Thoracic aorta (tissue), 2 donors: Measurements from ENCODE around the gene TULP1. TPM values are rescaled to one million over a fixed set of nuclear protein-coding genes. Genes with fewer than 3 reads are reported as not detected.
"Not testable (repeated sequence)": the region's sequence is repeated elsewhere in the genome, so short reads cannot be mapped to it uniquely, and the experiment has no call there.

Source experiments
- ATAC-seq: fragments of 150-250 bp; one replicate; pipeline ENCODE4 v1.8.0; 2017; ENCODE audit warnings: low read depth; ENCODE audit not compliant: insufficient number of reproducible peaks, low FRiP score
- DNase-seq: peaks from one replicate; pipeline ENCODE4 v3.0.0-alpha.2; 2020; ENCODE audit warnings: low spot score
- H3K27ac ChIP-seq, 2 donors: fragments of 200-600 bp; sonication (generic); 1 replicate in 1 of 2; 2 replicates in 1 of 2; pipeline ENCODE4 v1.5.1; 2016; ENCODE audit warnings: mild to moderate bottlenecking in 2 of 2, moderate library complexity in 2 of 2
- H3K27me3 ChIP-seq: fragments of 200-600 bp; sonication (generic); replicated peaks from 2 replicates; pipeline ENCODE4 v1.6.0; 2016; ENCODE audit warnings: mild to moderate bottlenecking; ENCODE audit not compliant: insufficient read depth
- H3K36me3 ChIP-seq: fragments of 200-600 bp; sonication (generic); one replicate; pipeline ENCODE4 v1.5.1; 2016
- H3K4me1 ChIP-seq, 2 donors: fragments of 200-600 bp; sonication (generic); 1 replicate in 1 of 2; 2 replicates in 1 of 2; pipeline versions ENCODE4 v1.5.1 to v1.6.0; 2016; ENCODE audit warnings: low read depth in 2 of 2, mild to moderate bottlenecking in 1 of 2; ENCODE audit not compliant: control insufficient read depth in 1 of 2
- H3K4me3 ChIP-seq: fragments of 200-600 bp; sonication (generic); 2 replicates; pipeline ENCODE4 v1.5.1; 2016; ENCODE audit warnings: mild to moderate bottlenecking
- H3K9me3 ChIP-seq: fragments of 200-600 bp; sonication (generic); 2 replicates; pipeline ENCODE4 v1.5.1; 2016
- total RNA-seq, 2 donors: library from RNA; depleted of rRNA; stranded (reverse); fragments of >200 nt; gene quantifications; one replicate each; pipeline versions ENCODE4 v1.1.0 to v1.2.3, GENCODE V29; 2016
- TF ChIP-seq, protein P1 (sequence below): fragments of 200-600 bp; sonication (generic); IDR thresholded peaks from one replicate; pipeline ENCODE4 v1.5.1; 2019; ENCODE audit warnings: antibody characterized with exemption

The TULP1 gene
- total RNA-seq, 2 donors from 2014 or later = not detected

DNA sequence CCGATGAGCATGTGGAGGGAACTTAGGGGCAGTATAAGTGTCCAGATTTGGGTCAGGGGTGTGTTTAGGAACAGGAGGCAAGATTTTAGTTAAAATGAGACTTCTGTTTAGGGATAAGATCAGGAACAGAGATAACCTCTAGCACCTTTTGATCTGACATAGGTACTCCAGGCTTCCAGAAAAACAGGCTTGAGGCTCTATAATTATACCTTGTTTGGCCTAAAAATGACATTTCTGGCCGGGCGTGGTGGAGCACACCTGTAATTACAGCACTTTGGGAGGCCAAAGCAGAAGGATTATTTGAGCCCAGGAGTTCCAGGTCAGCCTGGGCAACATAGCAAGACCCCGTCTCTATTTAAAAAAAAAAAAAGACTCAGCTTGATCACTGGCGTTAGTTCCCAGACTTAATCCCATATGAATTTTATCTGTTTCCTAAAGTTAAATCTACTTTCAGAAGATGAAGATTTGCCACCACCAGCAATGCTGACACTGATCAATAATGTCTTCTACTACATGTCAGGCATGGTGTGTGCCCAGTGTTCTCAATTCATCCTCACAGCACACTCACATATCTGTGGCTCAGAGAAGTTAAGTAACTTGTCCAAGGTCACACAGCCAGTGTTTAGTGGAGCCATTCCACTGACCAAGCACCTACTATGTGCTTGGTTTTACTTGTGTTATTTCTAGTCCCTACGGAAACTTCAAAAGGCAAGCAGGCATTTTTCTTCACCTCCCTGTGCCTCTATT is 6.0 kb upstream of the TULP1 start:
- ATAC-seq = no peak
- no peak overlapping the region for H3K27ac ChIP-seq
- TF ChIP-seq, protein P1, sequence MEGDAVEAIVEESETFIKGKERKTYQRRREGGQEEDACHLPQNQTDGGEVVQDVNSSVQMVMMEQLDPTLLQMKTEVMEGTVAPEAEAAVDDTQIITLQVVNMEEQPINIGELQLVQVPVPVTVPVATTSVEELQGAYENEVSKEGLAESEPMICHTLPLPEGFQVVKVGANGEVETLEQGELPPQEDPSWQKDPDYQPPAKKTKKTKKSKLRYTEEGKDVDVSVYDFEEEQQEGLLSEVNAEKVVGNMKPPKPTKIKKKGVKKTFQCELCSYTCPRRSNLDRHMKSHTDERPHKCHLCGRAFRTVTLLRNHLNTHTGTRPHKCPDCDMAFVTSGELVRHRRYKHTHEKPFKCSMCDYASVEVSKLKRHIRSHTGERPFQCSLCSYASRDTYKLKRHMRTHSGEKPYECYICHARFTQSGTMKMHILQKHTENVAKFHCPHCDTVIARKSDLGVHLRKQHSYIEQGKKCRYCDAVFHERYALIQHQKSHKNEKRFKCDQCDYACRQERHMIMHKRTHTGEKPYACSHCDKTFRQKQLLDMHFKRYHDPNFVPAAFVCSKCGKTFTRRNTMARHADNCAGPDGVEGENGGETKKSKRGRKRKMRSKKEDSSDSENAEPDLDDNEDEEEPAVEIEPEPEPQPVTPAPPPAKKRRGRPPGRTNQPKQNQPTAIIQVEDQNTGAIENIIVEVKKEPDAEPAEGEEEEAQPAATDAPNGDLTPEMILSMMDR = no peak
- no peaks in the 10 kb centered on the region for H3K27me3 ChIP-seq
- no peak overlapping the region for H3K4me3 ChIP-seq
- no peaks in the 10 kb centered on the region for H3K36me3 ChIP-seq
- peaks cover 0 to 4% of the 10 kb centered on the region in 2 donors for H3K4me1 ChIP-seq
- DNase-seq = no peak
- H3K9me3 ChIP-seq = no peaks in the 10 kb centered on the region

DNA sequence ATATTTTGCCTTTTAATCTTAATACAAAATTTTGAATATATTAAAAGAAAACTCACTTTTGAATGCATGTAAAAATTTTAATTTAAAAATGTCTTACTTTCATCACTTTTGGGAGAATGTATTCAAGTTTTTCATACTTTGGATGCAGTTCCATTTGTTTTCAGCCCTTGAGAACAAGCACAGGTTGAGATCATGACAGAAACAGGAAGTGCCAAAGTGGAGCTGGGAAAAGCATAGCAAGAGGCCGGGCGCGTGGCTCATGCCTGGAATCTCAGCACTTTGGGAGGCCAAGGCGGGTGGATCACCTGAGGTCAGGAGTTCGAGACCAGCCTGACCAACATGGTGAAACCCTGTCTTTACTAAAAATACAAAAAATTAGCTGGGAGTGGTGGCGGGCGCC is 5.3 kb upstream of the TULP1 start:
- not testable (repeated sequence) for H3K36me3 ChIP-seq, ATAC-seq

DNA sequence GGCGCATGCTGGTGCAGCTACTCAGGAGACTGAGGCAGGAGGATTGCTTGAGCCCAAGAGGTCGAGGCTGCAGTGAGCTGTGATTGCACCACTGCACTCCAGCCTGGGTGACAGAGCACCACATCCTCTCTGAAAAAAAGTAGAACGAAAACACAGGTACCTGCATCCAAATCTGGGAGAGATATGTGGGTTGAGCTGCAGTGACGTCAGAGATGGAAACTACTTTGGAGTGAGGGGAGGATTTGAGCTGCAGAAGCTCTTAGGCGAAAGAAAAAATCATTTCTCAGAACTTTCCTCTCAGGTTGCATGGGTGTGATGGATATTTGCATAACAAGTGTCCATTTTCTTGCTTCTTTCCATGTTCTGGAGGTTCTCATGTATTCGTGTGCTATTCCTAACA is 4.0 kb upstream of the TULP1 start:
- no peak overlapping the region for H3K27ac ChIP-seq
- H3K4me3 ChIP-seq = no peak overlapping the region
- peaks cover 0 to under 1% of the 10 kb centered on the region in 2 donors for H3K4me1 ChIP-seq
- DNase-seq (no peak), ATAC-seq (no peak)
- H3K36me3 ChIP-seq = no peaks in the 10 kb centered on the region
- TF ChIP-seq, protein P1 = no peak
- H3K9me3 ChIP-seq = no peaks in the 10 kb centered on the region
- no peaks in the 10 kb centered on the region for H3K27me3 ChIP-seq

More for the DNA sequence above, 5.3 kb upstream of the TULP1 start:
- H3K9me3 ChIP-seq, H3K27ac ChIP-seq, DNase-seq, H3K27me3 ChIP-seq, H3K4me1 ChIP-seq, H3K4me3 ChIP-seq: not testable (repeated sequence)

DNA sequence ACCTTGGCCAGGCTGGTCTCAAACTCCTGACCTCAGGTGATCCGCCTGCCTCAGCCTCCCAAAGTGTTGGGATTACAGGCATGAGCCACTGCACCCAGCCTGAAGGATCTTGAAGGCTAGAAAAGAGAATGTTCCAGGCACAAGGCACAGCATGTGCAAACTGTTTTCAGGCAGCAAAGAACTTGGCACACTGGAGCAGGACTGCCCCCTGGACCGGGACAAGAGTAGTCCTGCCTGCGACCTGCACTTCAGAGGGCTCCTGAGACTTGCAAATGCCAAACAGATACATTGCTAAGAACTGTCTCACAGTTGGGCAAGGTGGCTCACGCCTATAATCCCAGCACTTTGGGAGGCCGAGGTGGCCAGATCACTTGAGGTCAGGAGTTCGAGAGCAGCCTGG is 3.2 kb upstream of the TULP1 start:
- not testable (repeated sequence) for H3K4me3 ChIP-seq, H3K27ac ChIP-seq, H3K4me1 ChIP-seq, DNase-seq, H3K36me3 ChIP-seq, H3K9me3 ChIP-seq, ATAC-seq, H3K27me3 ChIP-seq

DNA sequence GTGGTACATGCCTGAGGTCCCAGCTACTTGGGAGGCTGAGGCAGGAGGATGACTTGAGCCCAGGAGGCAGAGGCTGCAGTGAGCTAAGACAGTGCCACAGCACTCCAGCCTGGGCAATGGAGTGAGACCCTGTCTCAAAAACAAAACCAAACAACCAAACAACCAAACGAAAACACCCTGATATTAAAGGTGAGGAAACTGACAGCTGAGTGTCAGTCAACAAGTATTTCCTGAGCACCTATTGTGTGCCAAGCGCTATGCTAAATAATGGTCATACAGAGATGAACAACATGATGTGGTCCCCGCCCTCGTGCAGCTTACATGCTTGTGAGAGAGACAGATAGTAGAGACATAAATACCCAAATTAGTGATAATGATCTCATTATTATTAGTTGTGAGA is 1.9 kb upstream of the TULP1 start:
- no peak for ATAC-seq
- TF ChIP-seq, protein P1 = no peak
- Histone ChIP-seq H3K36me3 (no peaks in the 10 kb centered on the region), H3K27me3 (peaks cover 7% of the 10 kb centered on the region), H3K4me1 (peaks cover 0 to 6% of the 10 kb centered on the region in 2 donors), H3K27ac (no peak overlapping the region), H3K9me3 (no peaks in the 10 kb centered on the region), H3K4me3 (no peak overlapping the region)
- no peak for DNase-seq

DNA sequence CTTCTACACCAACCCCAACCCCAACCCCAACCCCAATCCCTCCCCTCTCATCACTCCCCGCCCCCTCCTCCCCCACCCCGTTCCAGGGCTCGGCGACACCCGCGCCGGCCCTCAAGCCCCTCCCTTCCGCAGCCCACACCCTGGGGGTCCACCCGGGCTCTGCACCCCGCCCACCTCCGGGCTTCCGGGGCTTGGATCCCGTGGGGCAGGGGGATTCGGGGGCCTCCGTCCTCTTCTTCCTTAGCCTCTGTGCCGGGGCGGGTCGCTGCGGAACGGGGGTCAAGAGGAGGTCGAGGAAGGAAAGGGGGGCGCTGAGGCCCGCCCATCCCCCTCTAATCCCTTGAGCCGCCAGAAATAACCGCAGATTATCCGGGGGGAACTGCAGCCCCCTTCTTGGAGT is 690 bp downstream of the TULP1 start:
- DNase-seq = no peak
- Histone ChIP-seq H3K27me3 (peaks cover 7% of the 10 kb centered on the region), H3K4me1 (peaks cover 0 to 6% of the 10 kb centered on the region in 2 donors), H3K4me3 (no peak overlapping the region), H3K27ac (no peak overlapping the region), H3K36me3 (no peaks in the 10 kb centered on the region), H3K9me3 (no peaks in the 10 kb centered on the region)
- TF ChIP-seq, protein P1 = no peak
- ATAC-seq = no peak
